Stimulated activated CD8-positive, alpha-beta memory T cell treated with anti-CD3 and anti-CD28 coated beads, Interleukin-4, amount 100 ng/mL, for 48 hours (primary cell): ENCODE measurements around the gene TRIM29.

Experiments
- DNase-seq: peaks from one replicate; pipeline ENCODE4 v3.0.0-alpha.2; 2020

TRIM29 gene

GRCh38 chr11:120136356-120136755 lies 1.6 kb downstream of the TRIM29 start:
- no peak for DNase-seq

- DNase-seq = no peak
These were observed 2.1 kb downstream of the TRIM29 start for GRCh38 chr11:120135838-120136237.

GRCh38 chr11:120134931-120135228 lies 3.0 kb downstream of the TRIM29 start:
- no peak for DNase-seq

- DNase-seq = no peak
These were observed 3.6 kb downstream of the TRIM29 start for GRCh38 chr11:120134106-120134930.

- DNase-seq = no peak
These were observed 4.5 kb downstream of the TRIM29 start for GRCh38 chr11:120133216-120134105.

GRCh38 chr11:120132645-120133185 lies 5.2 kb downstream of the TRIM29 start:
- no peak for DNase-seq

- DNase-seq = no peak
These were observed 5.8 kb downstream of the TRIM29 start for GRCh38 chr11:120131941-120132644.

- no peak for DNase-seq
These were observed 6.7 kb downstream of the TRIM29 start for GRCh38 chr11:120130991-120131760.

- DNase-seq = no peak
These were observed 7.5 kb downstream of the TRIM29 start for GRCh38 chr11:120130176-120130980.

GRCh38 chr11:120129570-120129969 lies 8.3 kb downstream of the TRIM29 start:
- DNase-seq = no peak

- no peak for DNase-seq
These were observed 9.4 kb downstream of the TRIM29 start for GRCh38 chr11:120128392-120129119.

- DNase-seq = no peak
These were observed 10.7 kb downstream of the TRIM29 start for GRCh38 chr11:120127236-120127635.

- DNase-seq = no peak
These were observed 11.3 kb downstream of the TRIM29 start for GRCh38 chr11:120126620-120127019.

- DNase-seq = no peak
These were observed 12.4 kb downstream of the TRIM29 start for GRCh38 chr11:120125509-120125908.

- DNase-seq = no peak
These were observed 12.9 kb downstream of the TRIM29 start for GRCh38 chr11:120125024-120125423.

GRCh38 chr11:120124355-120124754 lies 13.6 kb downstream of the TRIM29 start:
- DNase-seq = no peak

- DNase-seq = no peak
These were observed 14.0 kb downstream of the TRIM29 start for GRCh38 chr11:120123946-120124345.

GRCh38 chr11:120122924-120123683 lies 14.8 kb downstream of the TRIM29 start:
- DNase-seq = no peak

GRCh38 chr11:120121914-120122473 lies 15.9 kb downstream of the TRIM29 start:
- DNase-seq = no peak

GRCh38 chr11:120121336-120121735 lies 16.6 kb downstream of the TRIM29 start:
- DNase-seq = no peak
